Mucosa of descending colon (tissue), 3 donors: ENCODE results near the gene LILRA5. TPM values are rescaled to one million over a fixed set of nuclear protein-coding genes. Genes with fewer than 3 reads are reported as not detected.
A peak's percentile ranks its signal among the peaks of the same experiment; 100 is the strongest.

Source experiments
- ATAC-seq: fragments of 200-7000 bp; cut with Tn5 transposase; one replicate; pipeline ENCODE4 v1.9.1; 2020; ENCODE audit warnings: mild to moderate bottlenecking, moderate library complexity
- DNase-seq, 3 donors: peaks; one replicate each; pipeline ENCODE4 v3.0.0-alpha.2; 2020
- H3K36me3 ChIP-seq: fragments of 200-600 bp; one replicate; pipeline ENCODE4 v1.8.0; 2021; ENCODE audit warnings: low read depth, mild to moderate bottlenecking
- H3K4me1 ChIP-seq: fragments of 200-600 bp; one replicate; pipeline ENCODE4 v1.8.0; 2021; ENCODE audit warnings: low read depth, mild to moderate bottlenecking
- H3K4me3 ChIP-seq: fragments of 200-600 bp; one replicate; pipeline ENCODE4 v1.8.0; 2021; ENCODE audit warnings: mild to moderate bottlenecking
- H3K9me3 ChIP-seq: fragments of 200-600 bp; one replicate; pipeline ENCODE4 v1.8.0; 2021; ENCODE audit warnings: mild to moderate bottlenecking
- CTCF ChIP-seq: fragments of 200-600 bp; IDR thresholded peaks from one replicate; pipeline ENCODE4 v1.8.0; 2022; ENCODE audit warnings: antibody characterized with exemption, mild to moderate bottlenecking
- intact Hi-C, 2 donors: fragments of 100-400 bp; cut with DNase I in 1 of 2; cut with micrococcal nuclease in 1 of 2; formaldehyde crosslinking; loops; one replicate each; pipeline versions ENCODE4 v1.11.0 to v1.11.1; 2022; cut with DNase I, micrococcal nuclease
- total RNA-seq, 3 donors: library from RNA; stranded (reverse); fragmentation: NEBNext Ultra II Directional in 2 of 3; extraction: Animal tissue kit (Norgen Biotek cat#: 25700) in 2 of 3; gene quantifications; one replicate each; pipeline versions ENCODE4 v1.2.1 to v1.2.4, GENCODE V29; 2021 to 2023
- donor health status: DM: no; HTN: no; CAD: no; lungs with moderate emphysema.
- donor health status: DM: no; HTN: no; CAD: no.
- donor health status: DM: no; HTN: yes; CAD: no.

The LILRA5 gene
- total RNA-seq, 3 donors from 2014 or later, result 0.72 to 4.7 (median 1.8) TPM

GRCh38 chr19:54305141-54305540 is 7.8 kb downstream of the LILRA5 start:
- DNase-seq (no peak), ATAC-seq (no peak)
- Histone ChIP-seq H3K4me3 (no peak overlapping the region), H3K4me1 (no peaks in the 10 kb centered on the region), H3K36me3 (no peaks in the 10 kb centered on the region), H3K9me3 (no peaks in the 10 kb centered on the region)
- intact Hi-C loops, result no loop called here
- TF ChIP-seq CTCF, result no peak

GRCh38 chr19:54302257-54302656 is 10.7 kb downstream of the LILRA5 start:
- no peaks in the 10 kb centered on the region for H3K4me1 ChIP-seq
- ATAC-seq, result peak; percentile 34
- H3K9me3 ChIP-seq, result no peaks in the 10 kb centered on the region
- intact Hi-C loops, result no loop called here
- H3K4me3 ChIP-seq, result no peak overlapping the region
- TF ChIP-seq CTCF, result no peak
- no peaks in the 10 kb centered on the region for H3K36me3 ChIP-seq
- no peak for DNase-seq

- TF ChIP-seq CTCF, result no peak
- intact Hi-C loops, result no loop called here
- no peak overlapping the region for H3K4me3 ChIP-seq
- H3K36me3 ChIP-seq, result no peaks in the 10 kb centered on the region
- DNase-seq (no peak), ATAC-seq (no peak)
- H3K9me3 ChIP-seq, result no peaks in the 10 kb centered on the region
- no peaks in the 10 kb centered on the region for H3K4me1 ChIP-seq
Observed at GRCh38 chr19:54299515-54299914, 13.5 kb downstream of the LILRA5 start.

- H3K4me3 ChIP-seq, result no peak overlapping the region
- no peak for DNase-seq
- H3K4me1 ChIP-seq, result no peaks in the 10 kb centered on the region
- no peak for TF ChIP-seq CTCF
- no peak for ATAC-seq
- no peaks in the 10 kb centered on the region for H3K36me3 ChIP-seq
- H3K9me3 ChIP-seq, result no peaks in the 10 kb centered on the region
- intact Hi-C loops, result no loop called here
Observed at GRCh38 chr19:54299126-54299498, 13.9 kb downstream of the LILRA5 start.

- ATAC-seq (peak; percentile 12), DNase-seq (no peak)
- intact Hi-C loops, result no loop called here
- no peak for TF ChIP-seq CTCF
- Histone ChIP-seq H3K36me3 (no peaks in the 10 kb centered on the region), H3K9me3 (no peaks in the 10 kb centered on the region), H3K4me3 (no peak overlapping the region), H3K4me1 (no peaks in the 10 kb centered on the region)
Observed at GRCh38 chr19:54298357-54299125, 14.4 kb downstream of the LILRA5 start.
